GM12864 (cell line): Measurements from ENCODE around the gene MRPL36.

ENCODE experiments used
- DNase-seq: peaks from one replicate; pipeline ENCODE4 v3.0.0-alpha.2; 2011; ENCODE audit warnings: low read depth
- H3K4me3 ChIP-seq: 2 replicates; pipeline ENCODE4 v1.5.1; 2011; ENCODE audit warnings: mild to moderate bottlenecking, low read depth, low read length, control low read depth
- CTCF ChIP-seq: IDR thresholded peaks from 2 replicates; pipeline ENCODE4 v1.5.1; 2011; ENCODE audit warnings: low read depth, mild to moderate bottlenecking, moderate library complexity, low read length, control low read depth, inconsistent platforms; ENCODE audit errors: missing control alignments

Gene MRPL36

GRCh38 chr5:1831677-1832313, 32.2 kb upstream of the MRPL36 start:
- H3K4me3 ChIP-seq: no peak overlapping the region
- no peak for DNase-seq
- TF ChIP-seq CTCF: no peak

GRCh38 chr5:1831257-1831656, 31.6 kb upstream of the MRPL36 start:
- TF ChIP-seq CTCF: no peak
- no peak overlapping the region for H3K4me3 ChIP-seq
- no peak for DNase-seq

GRCh38 chr5:1830571-1831228, 31.1 kb upstream of the MRPL36 start:
- no peak for TF ChIP-seq CTCF
- DNase-seq: no peak
- no peak overlapping the region for H3K4me3 ChIP-seq

GRCh38 chr5:1827886-1828397, 28.3 kb upstream of the MRPL36 start:
- H3K4me3 ChIP-seq: no peak overlapping the region
- no peak for DNase-seq
- no peak for TF ChIP-seq CTCF

- H3K4me3 ChIP-seq: no peak overlapping the region
- no peak for DNase-seq
- no peak for TF ChIP-seq CTCF
Observed at GRCh38 chr5:1827025-1827885, 27.6 kb upstream of the MRPL36 start.

- no peak for TF ChIP-seq CTCF
- no peak for DNase-seq
- no peak overlapping the region for H3K4me3 ChIP-seq
Observed at GRCh38 chr5:1826235-1826980, 26.8 kb upstream of the MRPL36 start.
